Hepatic stellate cell (primary cell): ENCODE results near the gene ATP6V1B1.

Experiments
- DNase-seq: peaks from one replicate; pipeline ENCODE4 v3.0.0; 2011; ENCODE audit warnings: low spot score

ATP6V1B1 gene

DNA sequence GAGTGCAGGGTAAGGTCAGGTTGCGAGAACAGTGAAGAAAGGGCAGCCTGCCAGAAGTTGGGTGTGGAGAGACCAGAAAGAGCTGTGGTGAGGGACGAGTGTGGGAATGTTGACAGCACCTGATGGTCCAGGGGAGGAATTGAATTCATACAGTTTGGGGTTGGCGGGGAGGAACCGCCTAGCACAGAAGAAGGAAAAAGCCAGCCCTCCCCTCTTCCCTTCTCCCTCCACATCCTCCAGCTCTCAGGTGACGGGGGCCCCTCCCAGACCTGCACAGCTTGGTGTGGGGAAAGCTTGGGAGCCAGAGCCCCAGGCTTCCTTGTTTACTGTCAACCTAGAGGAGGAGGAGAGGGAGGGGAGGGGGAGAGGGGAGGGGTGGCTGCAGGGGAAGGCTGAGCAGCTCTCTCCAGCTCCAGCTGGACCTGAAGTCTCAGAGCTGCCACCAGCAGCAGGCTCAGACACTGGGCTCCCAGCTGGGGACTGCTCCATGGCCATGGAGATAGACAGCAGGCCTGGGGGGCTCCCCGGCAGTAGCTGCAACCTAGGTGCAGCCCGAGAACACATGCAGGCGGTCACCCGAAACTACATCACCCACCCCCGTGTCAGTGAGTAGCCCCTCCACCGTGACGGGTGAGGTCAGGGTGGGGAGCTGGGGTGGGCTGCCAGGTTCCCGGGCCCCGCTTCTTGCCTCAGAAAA lies at the start of gene ATP6V1B1:
Gene ATP6V1B1, plus strand, starts transcription at position 433 of the 697 bp plus-strand sequence. Its CDS starts 55 bp downstream, at position 488.
- no peak for DNase-seq

DNA sequence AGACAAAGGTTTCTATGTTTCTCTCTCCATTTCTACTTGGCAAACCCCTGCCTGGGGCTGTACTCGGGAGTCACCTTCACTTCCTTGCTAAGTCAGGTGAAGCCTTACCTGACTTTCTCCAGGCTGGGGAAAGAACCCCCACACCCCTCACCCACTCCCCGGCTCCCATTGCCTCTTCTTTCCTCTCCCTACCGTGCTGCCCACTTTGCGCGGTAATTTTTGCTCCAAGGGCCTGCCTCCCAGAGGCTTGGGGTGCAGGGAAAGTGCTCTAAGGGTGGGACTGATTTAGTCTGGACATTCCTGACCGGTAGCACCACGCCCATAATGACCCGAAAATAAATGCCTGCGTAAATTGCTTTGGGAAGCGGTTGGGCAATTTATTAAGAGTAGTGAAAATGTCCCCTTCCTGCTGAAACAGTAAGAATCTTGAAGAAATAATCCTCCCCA lies 49.1 kb upstream of the ATP6V1B1 start:
- no peak for DNase-seq

DNA sequence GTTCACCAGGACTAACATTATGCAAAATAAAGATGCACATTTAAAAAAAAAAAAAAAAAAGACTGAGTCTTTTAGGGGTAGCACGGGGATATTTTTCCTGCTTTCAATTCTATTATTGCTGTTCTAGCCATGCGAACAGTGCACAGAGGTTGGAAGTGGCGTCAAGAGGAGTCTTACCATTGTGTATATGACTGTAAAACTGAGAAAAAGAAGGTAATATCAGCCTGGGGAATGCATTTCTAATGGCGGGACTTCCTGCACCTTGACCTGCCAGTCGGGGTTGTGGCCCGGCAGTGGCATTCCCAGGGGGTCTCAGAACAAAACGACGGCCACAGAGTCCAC lies 48.5 kb upstream of the ATP6V1B1 start:
- DNase-seq = no peak

DNA sequence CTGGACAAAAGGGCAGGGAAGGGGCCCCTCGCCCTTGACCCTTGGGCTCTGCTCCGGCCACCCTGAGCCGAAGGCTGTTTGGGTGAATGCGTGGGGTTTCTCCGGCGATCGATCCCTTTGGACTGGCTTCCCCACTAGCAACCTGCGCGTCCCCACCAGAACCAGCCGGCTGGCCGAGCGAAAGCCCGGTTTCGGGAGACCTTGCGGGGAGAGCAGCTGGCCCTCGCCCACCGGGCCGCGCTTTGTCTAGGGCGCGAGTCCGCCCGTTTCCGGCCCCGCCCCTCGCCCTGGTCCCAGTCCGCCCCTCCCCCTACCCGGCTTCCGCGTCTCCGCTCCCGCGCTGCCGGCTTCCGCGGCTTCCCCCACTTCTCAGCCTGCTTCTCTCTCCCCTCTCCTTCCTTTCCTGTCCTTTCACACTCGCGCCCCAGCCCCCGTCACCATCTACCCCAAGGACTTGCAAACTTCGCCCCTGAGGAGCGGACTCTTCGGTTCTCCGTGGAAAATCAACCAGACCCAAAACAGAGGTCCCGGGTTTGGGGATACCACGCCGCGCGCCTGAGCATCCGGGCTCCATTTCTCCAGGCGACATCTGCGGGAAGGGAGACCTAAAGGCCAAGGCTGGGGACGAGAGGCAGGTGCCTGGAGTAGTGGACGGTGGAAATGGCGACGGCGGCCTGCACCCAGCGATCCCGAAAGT lies 48.0 kb upstream of the ATP6V1B1 start:
- DNase-seq = no peak

DNA sequence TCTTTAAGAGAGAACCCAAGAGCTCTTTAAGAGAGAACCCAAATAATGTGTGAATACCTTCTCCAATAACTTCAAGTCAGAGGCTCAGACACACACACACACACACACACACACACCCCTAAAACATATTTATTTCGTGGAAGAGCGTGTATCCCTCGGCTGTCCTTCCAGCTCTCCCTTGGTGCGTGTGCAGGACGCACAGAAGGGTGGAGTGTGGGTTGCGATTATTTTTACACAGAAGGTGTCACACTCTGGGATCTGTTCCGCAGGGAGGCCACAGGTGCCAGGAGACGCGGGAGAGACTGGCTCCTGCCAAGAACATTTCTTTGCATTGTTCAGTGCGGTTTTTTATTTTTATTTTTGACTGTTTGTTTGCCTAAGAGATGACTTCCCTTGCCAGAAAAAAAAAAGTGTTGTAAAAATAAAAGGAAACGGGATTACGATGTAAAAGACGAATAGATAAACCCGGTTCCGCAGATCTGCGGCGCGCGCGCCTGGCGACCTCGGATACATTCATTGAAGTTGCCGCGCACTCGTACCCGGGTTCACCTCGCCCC lies 47.3 kb upstream of the ATP6V1B1 start:
- no peak for DNase-seq

DNA sequence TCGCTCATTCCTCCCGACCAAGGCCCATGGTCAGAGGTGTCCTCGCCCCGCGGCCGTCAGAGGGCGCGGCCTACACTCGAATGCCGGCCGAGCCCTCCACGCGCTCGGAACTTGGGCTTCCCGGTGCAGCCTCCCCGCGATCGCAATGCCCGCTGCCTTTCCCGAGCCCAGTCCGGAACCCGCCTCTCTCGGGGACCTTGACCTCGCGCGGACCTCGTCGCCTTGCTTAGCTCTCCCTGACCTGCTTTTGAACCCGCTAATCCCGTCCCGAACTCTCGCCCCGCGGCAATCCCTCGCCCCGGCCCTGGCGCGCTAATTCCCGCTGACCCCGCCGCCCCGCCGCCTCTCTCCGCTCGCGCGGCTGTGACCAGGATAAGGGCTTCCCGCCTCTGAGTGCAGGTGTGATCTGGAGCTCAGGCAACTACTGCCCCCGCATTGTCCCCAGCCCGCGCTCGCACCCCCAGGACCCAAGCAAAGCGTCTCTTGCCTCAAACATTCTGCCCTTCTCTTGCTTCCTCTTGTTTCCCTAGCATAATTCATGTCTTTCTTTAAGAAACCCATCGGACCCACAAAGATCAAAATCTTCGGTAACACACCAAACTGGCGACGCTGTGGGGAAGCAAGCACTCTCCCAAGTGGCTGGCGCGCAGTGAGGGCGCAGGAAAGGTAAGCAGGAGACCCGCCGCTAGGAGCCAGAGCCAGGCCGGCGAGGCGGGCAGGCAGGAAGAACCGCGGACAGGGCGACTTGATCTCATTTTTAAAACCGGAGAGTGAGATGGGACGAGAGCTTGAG lies 46.6 kb upstream of the ATP6V1B1 start:
- DNase-seq = no peak

DNA sequence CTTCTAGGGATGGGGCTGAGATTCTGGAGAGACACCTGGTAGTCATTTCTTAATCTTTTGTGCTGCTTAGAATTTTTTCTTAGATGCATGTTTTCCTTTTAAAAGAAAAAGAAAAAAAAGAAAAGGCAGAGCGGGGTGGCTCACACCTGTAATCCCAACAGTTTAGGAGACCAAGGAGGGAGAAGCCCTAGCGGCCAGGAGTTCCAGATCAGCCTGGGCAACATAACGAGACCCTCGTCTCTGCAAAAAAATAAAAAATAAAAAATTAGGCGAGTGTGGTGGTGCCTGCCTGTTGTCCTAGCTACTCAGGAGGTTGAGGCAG lies 46.0 kb upstream of the ATP6V1B1 start:
- DNase-seq = no peak

DNA sequence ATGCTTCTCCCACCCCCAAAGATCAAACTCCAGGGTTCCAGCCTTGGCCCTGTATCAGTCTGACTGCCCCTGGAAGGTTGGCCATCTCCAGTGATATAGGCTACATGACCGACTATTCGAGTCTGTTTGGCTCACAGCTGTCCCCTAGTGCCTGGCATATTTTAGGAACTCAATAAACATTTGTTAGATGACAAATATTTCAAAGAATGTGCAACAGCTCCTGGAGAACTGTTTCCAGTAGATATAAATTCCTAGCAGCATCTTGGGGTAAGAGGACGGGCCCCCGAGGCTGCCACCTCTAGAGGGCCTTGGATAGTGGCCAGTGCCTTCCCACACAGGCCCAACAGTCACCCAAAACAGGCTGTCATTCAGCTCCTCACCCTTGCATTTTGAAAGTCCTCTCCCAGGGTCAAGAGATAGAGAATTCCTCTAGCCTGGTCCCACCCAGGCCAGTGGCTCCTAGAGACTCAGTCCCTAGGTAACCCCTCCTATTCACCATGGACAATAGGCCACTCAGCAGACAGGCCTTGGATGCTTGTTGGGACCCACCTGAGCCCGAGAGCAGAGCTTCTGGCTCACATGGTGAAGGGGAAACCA lies 45.1 kb upstream of the ATP6V1B1 start:
- DNase-seq = no peak

DNA sequence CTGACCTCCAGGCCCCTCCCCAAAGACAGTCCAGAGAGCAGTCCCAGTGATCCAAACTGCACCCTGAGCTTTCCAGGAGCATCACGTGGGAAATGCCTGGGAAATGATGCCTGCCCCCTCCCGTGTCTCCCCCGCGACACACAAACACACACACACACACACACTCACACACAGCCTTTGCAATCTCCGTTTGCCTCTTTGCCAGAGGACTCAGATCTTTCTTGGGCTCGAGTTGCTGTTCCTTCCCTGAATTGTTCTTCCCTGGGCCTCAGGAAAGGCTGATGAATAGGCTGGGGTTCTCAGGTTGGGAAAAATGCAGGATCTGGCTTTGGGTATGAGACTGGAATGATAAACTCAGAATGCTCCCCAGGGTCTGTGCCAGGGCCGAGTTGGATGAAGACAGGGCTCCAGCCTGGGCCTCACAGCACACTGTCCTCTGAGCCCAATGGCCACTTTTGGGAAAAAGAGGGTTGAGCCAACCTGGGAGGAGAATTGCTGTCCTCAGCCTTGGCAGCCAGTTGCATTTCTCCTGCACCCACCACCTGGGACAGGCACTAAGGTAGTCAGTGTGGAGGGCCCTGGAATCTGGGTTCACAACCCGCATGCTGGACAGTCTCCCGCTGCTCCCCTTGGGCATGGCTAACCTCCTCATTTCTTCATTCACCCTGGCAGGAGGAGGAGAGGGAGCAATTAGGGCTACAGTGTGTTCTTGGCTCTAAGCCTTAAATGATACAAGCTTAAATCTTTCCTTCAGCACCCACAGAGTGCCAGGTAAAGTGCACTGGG lies 43.9 kb upstream of the ATP6V1B1 start:
- DNase-seq = no peak

DNA sequence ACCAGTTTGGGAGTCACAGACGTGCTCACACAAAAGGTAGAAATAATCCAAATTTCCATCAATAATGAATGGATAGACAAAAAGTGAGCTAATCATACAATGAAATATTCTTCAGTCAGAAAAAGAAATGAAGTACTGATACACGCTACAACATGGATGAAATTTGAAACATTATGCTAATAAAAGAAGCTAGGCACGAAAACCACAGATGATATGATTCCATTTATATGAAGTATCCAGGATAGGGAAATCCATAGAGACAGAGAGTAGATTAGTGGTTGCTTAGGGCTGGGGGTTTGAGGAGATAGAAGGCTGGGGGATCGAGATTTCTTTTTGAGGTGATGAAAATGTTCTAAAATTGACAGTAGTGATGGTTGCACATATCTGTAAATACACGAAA lies 43.0 kb upstream of the ATP6V1B1 start:
- DNase-seq = no peak

DNA sequence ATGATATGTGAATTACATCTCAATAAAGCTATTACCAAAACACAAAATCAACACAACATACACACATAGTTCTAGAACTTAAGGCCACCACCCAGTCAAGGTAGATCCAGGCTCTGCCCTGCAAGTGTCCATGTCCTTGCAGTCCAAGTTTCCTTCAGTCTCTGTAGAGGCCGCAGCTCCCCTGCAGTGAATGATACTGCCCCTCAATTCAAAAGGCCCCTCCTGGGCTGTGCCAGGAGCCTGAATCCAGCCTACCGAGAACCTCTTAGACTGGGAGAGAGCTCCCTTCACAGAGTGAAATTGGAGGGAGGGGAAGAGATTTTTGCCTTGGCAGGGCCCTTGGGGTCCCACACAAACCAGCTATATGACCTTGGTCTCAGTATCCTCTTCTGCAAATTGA lies 42.5 kb upstream of the ATP6V1B1 start:
- no peak for DNase-seq

DNA sequence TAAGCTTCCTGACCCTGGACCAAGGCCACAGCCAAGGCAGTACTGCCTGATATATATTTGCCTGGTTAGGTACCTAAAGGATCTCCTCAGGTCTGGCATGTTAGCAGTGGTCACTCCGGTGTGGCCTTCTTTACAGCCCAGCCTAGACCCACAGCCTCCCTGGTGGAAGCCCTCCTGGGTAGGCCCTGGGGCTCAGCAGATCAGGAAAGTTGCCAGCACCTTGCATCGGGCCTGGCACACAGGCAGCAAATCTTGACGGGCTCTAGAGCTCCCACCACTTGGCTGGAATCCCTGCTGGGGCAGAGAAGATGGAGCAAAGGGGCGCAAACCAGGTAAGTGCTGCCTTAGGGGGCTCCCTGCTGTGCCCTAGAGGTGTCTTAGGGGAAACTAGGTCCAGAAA lies 40.9 kb upstream of the ATP6V1B1 start:
- DNase-seq = no peak

DNA sequence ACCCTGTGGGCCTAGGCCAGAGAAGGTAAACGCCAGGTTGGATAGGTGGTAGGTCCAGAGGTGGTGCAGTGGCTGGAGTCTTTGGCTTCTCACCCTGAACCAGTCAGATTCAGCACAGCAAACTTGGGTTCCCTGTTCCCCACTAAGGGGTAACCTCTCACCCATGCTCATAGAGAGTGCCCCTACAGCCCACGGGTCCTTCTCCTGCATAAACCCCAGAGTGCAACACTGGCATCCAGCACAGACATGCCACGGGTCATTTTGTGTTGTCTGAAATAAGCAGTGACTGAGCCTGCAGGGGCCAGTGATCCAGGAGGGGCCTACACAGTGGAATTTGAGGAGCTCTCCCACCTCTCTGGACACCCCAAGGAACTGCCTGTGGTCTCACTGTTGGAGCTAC lies 40.5 kb upstream of the ATP6V1B1 start:
- no peak for DNase-seq

DNA sequence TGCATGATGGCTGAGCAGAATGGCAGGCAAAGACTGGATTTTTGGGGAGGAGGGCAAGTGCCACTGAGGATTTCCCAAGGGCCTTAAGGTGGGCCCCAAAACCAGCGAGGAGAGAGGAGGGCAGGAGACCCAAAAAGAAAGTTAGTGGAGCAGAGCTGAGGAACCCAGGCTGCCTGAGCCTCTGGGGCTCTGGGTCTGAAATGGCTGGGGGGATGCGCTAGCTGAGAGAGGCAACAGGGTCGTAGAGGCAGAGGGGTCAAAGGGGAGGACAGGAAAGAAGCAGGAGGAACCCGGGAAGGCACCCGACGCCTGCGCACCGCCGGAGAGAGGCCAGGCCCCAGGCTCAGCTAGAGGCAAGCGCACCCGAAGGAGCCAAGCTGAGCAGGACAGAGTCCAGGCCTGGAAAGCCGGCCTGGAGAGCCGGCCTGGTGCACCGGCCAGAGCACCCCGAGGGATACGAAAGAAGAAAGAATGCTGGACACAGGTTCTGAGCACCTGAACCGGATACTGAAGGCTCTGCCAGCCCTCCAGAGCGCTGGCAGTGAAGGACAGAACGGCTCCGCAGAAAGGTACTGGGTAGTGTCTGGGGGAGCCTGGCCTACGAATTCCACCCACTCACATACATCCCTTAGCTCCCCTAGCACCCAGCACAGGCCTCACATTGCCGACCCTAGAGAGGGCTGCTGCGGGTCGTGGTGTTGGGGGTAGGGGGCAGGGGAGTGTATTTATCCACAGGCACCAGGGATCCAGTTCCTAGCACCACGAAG lies 39.5 kb upstream of the ATP6V1B1 start:
- no peak for DNase-seq

DNA sequence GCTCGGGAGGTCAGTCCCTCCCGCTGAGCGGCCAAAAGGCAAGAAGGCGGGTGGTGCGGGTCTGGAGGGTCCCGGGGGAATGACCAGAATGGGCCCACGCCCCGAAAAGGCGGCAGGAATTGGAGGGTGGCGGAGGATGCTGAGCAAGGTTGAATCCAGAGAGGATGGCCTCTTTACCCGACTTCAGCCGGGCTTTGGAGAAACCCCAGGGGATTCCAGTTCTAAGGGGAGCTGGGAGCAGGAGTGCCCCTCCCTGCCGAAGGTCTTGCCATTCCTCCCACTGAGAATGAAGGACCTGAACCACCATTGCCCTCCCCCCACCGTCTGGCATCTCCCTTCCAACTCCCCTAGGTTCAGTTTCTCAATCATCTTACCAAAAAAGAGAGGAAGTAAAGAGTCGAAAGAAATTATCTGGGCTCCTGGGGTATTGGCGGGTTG lies 38.9 kb upstream of the ATP6V1B1 start:
- no peak for DNase-seq

DNA sequence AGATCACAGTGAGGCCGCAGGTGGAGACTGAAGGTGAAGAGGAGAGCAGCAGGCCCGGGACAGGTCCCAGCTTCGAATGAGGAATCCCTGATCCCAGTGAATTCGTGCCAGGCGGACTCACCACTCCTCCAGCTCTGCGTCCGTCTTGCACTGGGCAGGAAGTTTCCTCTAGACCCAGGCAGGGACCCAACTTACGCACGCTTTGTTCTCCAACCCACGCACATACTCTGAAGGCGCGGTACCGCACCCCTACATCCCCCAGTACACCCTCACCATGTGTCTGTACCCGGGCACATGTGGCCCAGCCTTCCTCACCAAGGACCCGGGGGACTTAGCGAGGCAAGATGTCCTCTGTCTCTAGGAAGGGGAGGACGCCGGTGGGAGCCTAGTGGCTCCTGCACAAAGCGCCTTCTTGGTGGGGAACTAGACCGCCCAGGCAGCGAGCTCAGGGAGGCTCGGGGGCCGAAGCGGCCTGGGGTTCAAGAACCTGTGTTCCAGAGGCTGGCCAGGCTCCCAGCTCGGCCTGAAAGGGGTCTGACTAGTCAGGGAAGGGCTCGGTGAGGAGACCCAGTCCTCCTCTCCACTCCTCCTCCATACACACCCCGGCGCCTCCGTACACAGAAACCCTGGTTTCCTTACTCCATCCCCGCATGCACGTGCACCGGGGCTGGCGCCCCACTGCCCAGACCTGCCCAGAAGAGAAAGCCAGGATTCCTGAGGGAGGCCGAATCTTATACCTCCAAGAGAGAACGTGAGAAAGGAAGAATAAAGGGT lies 38.3 kb upstream of the ATP6V1B1 start:
- no peak for DNase-seq

DNA sequence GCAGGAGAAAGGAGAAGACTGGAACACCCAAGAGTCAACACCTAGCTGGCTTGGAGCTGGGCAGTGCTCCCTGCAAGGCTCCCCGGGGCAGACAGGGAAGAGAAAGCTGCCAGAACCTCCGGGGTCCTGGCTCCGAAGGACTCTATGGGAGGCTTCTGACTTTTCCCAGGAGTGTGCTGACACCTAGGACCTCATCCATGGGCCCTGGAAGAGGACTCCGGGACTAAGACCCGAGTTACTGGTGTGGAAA lies 37.8 kb upstream of the ATP6V1B1 start:
- DNase-seq = no peak

DNA sequence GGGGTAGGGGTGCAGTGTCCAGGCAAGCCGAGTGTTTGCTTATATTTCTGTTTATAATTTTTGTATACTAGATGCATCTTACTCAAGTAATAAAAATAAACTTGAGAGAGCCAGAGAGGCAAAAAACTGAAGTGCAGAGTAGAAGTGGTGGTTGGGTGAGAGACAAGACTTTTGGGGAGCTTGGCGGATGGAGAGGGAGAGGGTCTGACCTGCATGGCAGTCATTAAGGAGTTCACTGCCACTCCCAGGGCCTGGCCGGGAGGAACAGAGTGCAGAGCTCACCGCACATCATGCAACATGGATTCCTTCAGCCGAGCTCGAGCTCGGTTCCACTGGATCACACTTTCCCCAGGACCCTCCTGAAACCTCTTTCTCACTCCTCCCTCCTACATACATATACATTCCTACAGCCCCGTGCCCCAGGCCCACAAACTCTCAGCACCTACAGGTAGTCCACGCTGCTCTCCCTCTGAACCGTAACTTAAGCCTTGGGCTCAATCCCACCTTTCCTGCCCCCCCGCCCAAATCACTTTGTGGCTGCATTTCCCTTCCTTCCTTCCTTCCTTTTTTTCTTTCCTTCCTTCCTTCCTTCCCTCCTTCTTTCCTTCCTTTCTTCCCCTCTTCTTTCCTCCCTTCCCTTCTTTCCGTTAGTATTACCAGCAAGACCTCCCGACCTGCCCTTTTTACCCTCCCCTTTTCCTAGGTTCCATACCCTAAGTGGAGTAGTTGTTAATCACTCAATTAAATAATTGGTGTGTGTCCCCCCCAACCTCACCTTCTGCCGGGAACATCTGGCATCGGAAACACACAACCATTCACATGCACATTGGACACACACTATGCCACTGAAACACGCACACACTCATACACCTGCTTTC lies 37.1 kb upstream of the ATP6V1B1 start:
- DNase-seq = no peak
